Measurements from ENCODE around the gene TNIK. TPM values are rescaled to one million over a fixed set of nuclear protein-coding genes. Genes with fewer than 3 reads are reported as not detected.
A peak's percentile ranks its signal among the peaks of the same experiment; 100 is the strongest.
"Not testable (repeated sequence)": the region's sequence is repeated elsewhere in the genome, so short reads cannot be mapped to it uniquely, and the experiment has no call there.

The TNIK gene
- total RNA-seq, 1 donor from 2014 or later = 36.0 TPM

DNA sequence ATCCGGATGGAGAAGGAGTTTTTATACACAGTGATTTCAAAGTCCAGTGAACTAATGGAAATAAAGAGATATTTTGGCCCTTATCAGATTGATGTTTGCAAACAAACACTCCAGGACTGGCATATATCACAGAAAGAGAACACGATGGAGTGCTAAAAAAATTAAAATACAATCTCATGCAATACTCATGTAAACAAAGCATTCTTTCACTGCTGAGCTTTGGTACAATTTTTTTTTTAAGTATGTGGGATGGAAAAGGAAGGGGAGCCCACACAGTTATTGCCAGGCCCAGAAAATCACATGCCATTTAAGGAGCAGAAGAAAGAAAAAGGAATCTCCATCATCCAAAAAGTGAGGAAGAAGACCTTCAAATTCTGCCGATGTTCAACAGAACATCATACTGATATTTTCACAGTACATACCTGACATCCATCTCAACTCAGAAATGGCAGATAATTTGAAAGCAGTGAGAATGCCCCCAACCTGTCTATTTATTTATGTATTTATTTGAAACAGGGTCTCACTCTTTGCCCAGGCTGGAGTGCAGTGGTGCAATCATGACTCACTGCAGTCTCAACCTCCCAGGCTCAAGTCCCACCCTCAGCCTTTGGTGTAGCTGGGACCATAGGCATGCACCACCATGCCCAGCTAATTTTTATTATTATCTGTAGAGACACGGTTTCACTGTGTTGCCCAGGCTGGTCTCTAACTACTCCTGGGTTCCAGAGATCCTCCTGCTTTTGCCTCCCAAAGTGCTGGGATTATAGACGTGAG, 326.2 kb downstream of the TNIK start:
- no peak for DNase-seq (ENCODE audit: low read depth, low spot score)

DNA sequence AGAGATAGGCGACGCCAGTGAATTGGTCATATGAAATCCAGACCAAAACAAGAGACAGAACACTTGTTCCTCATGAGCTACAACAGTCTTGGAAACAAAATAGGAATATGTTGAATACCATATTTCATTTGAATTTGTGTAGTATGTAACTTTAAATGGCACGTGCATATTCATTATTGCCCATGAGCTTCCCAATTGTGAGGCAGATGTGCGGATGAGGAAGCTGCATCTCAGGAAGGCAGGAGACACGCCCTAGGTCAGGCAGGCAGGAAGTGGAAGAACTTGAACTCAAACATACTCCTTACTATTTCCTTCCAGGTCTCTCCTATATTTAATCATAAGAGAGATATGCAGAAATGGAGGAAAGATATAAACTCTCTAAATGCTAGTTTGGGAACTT, 326.9 kb downstream of the TNIK start:
- no peak for DNase-seq (ENCODE audit: low read depth, low spot score)

- no peak for DNase-seq (ENCODE audit: low read depth, low spot score)
These were observed 327.3 kb downstream of the TNIK start for GRCh38 chr3:171132873-171133272.

GRCh38 chr3:171129827-171130226, 330.4 kb downstream of the TNIK start:
- DNase-seq (ENCODE audit: low read depth, low spot score) = no peak

- DNase-seq (ENCODE audit: low read depth, low spot score) = no peak
These were observed 332.6 kb downstream of the TNIK start for GRCh38 chr3:171127611-171128010.

- DNase-seq (ENCODE audit: low read depth, low spot score) = no peak
These were observed 333.6 kb downstream of the TNIK start for GRCh38 chr3:171126478-171127209.

DNA sequence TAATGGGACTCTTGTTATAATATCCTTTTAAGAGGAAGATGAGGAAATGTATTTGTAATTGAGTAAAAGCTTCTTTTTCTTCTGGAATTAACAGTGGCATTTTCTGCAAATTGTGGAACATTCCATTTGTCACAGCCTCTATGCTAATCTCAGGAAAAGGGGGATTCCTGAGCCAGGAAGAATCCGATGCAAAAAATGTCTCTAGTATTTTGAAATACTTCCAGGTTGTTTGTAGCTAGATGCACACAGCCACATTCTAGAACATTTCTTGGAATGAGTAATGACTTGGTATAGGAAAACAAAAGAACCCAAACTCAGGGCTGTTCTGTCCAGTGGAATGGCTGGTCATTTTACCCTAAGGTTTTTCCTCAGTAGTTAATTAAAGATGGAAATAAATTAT, 335.2 kb downstream of the TNIK start:
- DNase-seq (ENCODE audit: low read depth, low spot score) = peak; percentile 4

GRCh38 chr3:171123915-171124314, 336.3 kb downstream of the TNIK start:
- no peak for DNase-seq (ENCODE audit: low read depth, low spot score)

DNA sequence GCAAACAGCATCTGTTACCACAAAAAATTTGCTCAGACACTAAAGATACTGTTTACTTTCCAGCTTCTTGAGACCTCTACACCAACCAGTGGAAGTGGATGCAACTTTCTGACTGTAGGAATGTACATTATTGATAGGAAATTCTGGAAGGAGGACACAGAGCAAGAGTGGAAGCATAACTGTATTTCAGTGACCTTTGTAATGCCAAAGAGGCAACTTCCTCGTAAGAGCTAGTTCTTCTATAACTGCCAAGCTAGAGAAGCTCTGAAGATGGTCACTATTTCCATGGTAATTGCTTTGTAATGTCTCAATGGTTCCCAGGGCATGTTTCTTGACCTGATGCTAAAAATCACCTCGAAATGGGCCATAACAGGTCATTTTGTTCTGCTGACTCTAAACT, 337.3 kb downstream of the TNIK start:
- no peak for DNase-seq (ENCODE audit: low read depth, low spot score)

GRCh38 chr3:171122240-171122639, 338.0 kb downstream of the TNIK start:
- DNase-seq (ENCODE audit: low read depth, low spot score) = no peak

DNA sequence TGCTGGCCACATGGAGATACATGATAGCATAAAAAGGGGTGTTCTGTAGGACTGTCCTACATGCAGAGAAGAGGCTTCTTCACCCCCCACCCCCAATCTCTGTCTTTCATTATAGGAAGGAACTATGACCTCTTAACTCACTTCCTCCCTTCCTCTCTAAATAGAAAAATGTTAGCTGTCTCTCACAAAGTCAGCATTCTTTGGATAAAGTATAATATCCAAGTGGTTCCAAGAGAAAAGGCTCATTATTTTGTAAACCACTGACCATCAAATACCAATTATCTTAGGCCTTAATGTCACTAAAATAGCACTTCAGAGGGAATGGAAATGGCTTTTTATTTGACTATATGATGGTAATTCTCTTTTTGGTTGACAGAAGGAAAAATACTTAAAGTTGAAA, 338.4 kb downstream of the TNIK start:
- no peak for DNase-seq (ENCODE audit: low read depth, low spot score)

DNA sequence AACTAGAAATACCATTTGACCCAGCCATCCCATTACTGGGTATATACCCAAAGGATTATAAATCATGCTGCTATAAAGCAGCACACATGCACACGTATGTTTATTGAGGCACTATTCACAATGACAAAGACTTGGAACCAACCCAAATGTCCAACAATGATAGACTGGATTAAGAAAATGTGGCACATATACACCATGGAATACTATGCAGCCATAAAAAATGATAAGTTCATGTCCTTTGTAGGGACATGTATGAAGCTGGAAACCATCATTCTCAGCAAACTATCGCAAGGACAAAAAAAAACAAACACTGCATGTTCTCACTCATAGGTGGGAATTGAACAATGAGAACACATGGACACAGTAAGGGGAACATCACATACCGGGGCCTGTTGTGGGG, 340.8 kb downstream of the TNIK start:
- not testable (repeated sequence) for DNase-seq (ENCODE audit: low read depth, low spot score)

- not testable (repeated sequence) for DNase-seq (ENCODE audit: low read depth, low spot score)
These were observed 341.2 kb downstream of the TNIK start for GRCh38 chr3:171118993-171119392.

DNA sequence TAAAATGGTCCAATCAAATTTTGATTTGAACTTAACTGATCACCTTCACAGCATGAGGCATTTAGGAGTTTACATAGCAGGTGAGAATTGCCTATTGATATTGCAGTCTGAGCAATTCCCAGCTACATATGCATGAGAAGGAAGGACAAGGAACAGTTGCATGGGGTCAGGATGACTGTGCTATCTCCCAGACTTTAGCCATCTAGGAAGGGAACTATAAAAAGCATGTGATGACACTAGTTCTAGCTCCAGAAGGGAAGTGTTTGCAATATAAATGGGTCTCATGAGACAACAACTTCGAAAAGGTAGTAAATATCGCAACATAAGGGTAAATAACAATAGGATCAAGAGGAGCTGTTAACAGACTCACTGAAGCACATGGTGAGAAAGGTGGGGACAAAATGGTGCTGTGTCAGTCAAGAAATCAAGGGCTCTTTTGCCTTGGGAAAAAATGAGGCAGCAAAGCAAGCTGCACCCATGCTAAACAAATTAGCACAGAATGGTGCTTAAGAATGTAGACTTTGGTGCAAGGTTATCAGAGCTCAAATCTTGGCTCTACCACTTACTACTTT, 343.3 kb downstream of the TNIK start:
- no peak for DNase-seq (ENCODE audit: low read depth, low spot score)

DNA sequence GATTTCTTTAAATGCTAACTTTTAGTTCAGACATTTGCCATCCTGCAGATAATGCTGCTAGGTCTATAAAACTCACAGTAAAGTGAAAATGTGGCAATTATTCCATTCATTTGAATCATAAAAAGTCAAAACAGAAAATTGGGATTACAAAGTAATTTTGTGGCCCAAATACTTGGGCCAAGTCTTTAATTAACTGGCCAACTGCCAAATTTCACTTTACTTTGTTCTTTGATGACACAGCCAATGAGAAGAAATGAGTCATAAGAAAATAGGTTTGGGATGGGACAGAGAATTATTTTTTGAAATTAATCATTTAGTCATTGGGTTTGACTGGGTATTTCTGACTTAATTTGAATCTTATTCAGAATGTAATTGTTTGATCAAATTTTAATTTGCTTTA, 343.8 kb downstream of the TNIK start:
- no peak for DNase-seq (ENCODE audit: low read depth, low spot score)

- DNase-seq (ENCODE audit: low read depth, low spot score) = no peak
These were observed 344.5 kb downstream of the TNIK start for GRCh38 chr3:171115667-171116066.

- DNase-seq (ENCODE audit: low read depth, low spot score) = no peak
These were observed 346.5 kb downstream of the TNIK start for GRCh38 chr3:171113716-171114115.

DNA sequence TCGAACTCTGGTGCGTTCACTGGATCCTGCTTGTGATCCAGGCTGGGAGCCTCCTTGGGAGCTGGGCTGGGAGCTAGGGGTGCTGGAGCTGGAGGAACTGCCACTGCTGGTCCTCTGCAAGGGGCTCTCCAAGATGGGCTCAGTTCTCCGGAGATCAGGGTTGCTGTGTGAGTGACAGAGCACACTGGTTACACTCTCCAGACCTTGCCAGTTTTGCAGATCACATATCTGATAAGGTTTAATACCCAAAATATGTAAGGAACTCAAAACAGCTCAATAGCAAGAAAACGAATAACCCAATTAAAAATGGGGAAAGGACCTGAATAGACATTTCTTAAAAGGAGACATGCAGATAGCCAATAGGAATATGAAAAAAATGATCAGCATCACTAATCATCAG, 349.5 kb downstream of the TNIK start:
- DNase-seq (ENCODE audit: low read depth, low spot score) = no peak

GRCh38 chr3:171108066-171108465, 352.1 kb downstream of the TNIK start:
- no peak for DNase-seq (ENCODE audit: low read depth, low spot score)

GRCh38 chr3:171103185-171103584, 357.0 kb downstream of the TNIK start:
- no peak for DNase-seq (ENCODE audit: low read depth, low spot score)

- DNase-seq (ENCODE audit: low read depth, low spot score) = no peak
These were observed 358.1 kb downstream of the TNIK start for GRCh38 chr3:171101982-171102641.

- DNase-seq (ENCODE audit: low read depth, low spot score) = no peak
These were observed 360.3 kb downstream of the TNIK start for GRCh38 chr3:171099911-171100310.
